ENCODE results near the gene DNAJC22.

The DNAJC22 gene

GRCh38 chr12:49345051-49345824 is 1.4 kb upstream of the DNAJC22 start:
- DNase-seq: no peak

DNA sequence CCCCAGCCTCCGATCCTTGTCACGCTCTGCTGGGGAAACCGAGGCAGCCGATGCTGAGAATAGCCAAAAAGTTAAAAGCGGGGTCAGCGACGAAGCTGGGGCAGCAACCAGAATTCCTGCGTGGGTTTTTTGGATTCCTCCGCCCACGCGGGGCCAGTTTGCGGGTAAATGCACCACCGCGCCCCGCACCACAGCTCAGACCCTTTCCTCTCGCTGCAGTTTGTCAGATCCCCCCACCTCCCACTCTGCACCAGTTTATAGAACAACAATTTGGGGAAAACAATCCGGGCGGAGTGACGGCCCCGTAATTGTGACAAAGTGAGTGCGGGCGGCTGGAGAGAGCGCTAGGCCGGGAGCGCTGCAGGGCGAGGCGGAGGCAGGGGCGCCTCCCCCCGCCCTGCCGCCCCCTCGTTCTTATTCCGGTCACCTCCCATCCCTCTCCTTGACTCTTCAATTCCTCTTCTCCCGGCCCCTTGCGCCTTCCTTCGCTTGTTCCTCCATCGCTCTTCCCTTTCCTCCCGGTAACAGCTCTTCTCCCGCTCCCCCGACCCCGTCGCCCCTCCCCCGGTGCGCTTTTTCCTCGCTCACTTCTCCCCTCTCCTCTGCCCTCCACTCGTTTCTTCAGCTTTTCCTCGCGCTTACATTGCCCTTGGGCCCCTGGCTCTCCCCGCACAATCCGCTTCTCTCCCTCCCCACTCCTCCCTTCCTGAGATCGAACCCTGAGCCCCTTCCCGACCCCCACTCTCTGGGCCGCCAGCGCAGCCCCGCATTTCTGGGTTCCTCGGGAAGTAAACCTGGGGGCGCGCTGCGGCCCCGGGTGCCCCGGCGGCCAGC is 646 bp upstream of the DNAJC22 start:
- DNase-seq: no peak

DNA sequence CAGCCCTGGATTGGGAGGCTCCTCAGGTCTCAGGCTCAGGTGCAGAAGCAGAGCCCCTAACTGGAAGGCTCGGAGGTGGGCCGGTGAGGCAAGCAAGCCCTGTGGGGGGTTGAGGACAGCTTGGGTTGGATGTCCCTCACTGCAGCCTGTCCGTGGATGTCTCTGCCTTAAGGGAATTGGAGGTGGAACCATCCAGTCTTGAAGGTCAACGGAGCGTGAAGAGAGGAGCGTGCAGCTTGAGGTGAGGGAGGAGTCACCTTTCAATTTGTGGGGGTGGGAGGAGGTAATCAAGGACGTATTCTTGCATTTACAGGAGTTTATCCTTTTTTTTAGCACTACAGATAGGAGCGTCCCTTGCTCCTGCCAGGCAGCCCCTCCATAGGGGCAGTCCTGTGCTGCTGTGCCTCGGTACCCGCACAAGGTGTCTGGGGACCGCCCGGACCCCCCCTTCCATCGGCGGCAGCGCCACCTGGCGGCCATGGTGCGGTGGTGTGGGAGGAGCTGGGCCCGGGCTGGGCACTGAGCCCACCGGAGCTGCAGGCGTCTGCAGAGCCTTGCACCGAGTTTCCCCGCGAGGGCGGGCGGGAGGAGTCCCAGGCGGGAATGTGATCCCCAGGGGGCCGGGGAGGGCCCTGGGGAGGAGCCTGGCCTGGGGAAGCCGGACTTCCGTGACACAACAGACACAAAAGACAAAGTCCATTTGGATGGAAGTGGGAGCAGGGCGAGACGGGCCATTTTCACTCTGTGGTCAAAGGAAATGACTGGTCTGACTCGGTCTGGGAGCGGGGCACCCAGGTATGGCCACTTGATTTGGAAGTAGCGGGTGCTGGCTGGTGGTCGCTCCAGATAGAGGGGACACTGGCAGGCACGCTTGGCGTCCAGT is 864 bp downstream of the DNAJC22 start:
- DNase-seq: peak; percentile 44

DNA sequence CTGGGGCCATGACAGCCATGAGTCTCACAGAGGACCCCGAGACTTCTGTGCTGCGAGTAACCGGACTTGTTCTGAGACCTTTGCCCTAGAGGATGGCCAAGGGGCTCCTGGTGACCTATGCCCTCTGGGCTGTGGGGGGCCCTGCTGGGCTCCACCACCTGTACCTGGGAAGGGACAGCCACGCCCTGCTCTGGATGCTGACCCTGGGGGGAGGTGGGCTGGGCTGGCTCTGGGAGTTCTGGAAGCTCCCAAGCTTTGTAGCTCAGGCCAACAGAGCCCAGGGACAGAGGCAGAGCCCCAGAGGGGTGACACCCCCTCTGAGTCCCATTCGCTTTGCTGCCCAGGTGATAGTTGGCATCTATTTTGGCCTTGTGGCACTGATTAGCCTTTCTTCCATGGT is 2.1 kb downstream of the DNAJC22 start:
- no peak for DNase-seq

DNA sequence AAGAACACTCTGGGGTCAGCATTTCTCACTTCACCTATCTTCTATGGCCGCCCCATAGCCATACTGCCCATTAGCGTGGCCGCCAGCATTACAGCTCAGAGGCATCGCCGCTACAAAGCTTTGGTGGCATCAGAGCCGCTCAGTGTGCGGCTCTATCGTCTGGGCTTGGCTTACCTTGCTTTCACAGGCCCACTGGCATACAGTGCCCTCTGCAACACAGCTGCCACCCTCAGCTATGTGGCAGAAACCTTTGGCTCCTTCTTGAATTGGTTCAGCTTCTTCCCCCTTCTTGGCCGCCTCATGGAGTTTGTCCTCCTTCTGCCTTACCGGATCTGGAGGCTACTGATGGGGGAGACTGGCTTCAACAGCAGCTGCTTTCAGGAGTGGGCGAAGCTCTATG is 2.6 kb downstream of the DNAJC22 start:
- DNase-seq: no peak

- DNase-seq: no peak
Measured at GRCh38 chr12:49352351-49352750, 5.7 kb downstream of the DNAJC22 start.

- no peak for DNase-seq
Measured at GRCh38 chr12:49355913-49356312, 9.2 kb downstream of the DNAJC22 start.

- DNase-seq: peak; percentile 58
Measured at GRCh38 chr12:49357103-49357678, 10.5 kb downstream of the DNAJC22 start.

- peak; percentile 67 for DNase-seq
Measured at GRCh38 chr12:49358483-49359141, 11.9 kb downstream of the DNAJC22 start.

DNA sequence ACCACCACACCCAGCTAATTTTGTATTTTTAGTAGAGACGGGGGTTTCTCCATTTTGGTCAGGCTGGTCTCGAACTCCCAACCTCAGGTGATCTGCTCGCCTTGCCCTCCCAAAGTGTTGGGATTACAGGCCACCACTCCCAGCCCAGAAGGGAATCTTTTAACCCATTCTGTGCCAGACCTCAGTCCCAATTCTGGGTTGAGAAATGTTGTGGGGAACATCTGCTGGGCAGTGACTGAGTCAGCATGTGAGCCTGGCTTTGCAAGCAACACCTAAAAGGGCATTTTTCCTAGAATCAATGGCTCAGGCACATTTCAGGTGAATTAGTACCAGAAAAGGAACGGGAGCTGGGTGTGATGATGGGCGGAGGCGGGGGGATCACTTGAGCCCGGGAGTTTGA is 13.0 kb downstream of the DNAJC22 start:
- DNase-seq: no peak

- DNase-seq: no peak
Measured at GRCh38 chr12:49362077-49362476, 15.4 kb downstream of the DNAJC22 start.

- peak; percentile 95 for DNase-seq
Measured at GRCh38 chr12:49364989-49365388, 18.3 kb downstream of the DNAJC22 start.

DNA sequence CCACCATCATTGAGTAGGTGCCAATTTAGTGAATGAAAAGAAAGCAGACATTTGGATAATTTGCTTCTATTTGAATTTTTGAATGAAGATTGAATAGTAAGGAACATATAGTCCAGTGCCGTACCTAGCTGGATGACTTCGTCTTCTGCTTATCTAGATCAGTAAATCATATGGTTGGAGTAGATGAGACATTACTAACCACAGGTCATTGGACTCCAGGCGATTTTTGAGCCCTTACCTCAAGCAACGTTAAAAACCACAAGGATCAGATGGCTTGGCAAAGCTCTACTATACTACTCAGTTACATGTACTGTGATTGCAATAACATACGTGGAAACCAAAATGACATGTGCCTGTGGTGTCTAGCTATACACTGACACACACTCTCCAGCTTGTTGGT is 18.9 kb downstream of the DNAJC22 start:
- DNase-seq: peak; percentile 31

DNA sequence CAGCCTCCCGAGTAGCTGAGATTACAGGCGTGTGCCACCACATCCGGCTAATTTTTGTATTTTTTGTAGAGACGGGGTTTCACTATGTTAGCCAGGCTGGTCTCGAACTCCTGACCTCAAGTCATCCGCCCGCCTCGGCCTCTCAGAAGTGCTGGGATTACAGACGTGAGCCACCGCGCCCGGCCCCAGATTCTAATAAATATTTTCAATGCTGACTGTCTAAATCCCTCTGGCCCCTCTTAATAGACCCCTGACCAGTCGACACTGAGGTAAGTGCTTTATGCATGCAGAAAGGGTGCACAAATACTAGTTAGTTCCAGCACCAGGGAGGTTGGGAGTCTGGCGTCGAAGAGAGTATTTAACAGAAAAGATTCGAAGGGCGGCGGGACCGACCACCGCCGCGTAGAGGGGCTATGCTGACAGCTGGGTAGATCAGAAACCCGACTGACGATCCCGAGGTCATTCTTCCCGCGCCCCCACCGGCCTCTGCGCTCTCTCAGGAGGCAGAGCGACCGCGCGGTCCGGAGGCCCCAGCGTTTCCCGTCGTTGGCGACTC is 19.5 kb downstream of the DNAJC22 start:
- DNase-seq: no peak

DNA sequence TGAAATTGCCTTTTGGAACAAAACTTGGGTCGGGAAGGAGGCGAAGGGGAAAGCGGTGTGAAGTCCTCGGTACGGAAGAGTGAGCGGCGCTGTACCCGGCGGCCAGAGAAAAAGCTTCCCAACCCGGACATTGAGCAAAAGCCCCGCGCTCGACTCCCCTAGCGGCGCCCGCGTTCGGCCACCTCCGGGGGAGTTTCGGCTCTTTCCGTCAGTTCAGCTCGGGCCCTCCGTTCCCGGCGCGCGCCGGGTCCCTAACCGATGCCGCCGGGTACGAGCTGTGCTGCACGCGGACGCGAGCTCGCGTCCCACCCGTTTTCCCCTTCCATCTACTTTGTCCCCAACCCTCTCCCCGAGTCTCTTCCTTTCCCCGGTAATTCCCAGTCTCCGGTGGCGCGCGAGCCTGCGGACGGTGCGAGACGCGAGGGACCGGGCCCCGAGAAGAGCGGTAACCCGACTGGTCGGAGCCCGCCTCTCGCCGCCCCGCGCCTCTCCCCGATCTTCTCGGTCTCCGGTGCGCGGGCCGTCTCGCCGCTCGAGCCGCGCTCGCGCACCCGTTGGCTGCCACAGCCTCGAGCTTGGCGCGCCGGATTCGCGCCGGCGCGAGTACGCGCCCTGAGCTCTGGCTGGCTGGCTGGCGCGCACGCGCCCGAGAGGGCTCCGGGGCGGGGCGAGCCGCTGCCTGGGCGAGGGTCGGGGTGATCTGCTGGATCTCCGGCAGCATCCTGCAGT is 20.1 kb downstream of the DNAJC22 start:
- peak; percentile 88 for DNase-seq

DNA sequence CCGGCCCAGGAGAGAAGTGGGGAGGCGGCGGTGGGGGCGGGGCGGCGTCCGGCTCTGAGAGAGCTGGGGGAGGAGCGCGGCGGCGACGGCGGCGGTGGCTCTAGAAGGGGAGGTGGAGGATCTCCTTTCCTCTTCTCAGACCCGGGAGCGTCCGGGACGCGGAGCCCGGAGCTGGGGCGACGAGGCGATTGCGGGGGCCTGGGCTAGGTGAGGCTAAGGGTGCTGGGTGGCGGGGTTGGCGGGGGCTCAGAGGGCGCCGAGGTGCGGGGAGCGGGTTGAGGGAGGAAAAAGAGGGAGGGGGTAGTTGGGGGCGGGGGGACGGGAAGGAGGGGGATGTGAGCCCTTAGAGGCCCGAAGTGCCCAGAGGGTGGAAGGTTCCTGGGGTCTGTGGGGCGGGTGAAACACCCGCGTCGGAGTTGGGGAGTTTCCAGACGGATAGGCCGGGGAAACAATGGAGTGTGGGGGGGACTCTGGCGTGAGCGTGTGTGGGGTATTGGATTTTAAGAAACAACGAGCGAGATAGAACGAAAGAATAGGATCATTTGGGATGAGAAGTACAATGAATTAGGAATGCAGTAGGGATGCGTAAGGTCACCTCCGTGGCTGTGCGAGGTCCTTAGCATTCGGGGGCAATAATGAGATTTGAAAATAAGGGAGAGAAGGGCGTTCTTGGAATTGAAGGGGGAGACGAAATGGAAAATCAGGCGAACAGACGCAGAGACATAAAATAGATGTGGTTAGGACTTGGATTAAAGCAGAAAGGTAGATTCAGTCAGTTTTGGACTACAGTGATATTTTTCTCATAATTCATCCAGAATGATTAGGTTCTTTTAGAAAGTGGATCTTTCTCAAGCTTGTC is 20.9 kb downstream of the DNAJC22 start, which contains the start of gene SPATS2:
Gene SPATS2 (plus strand): TSS at position 82 of the 859 bp plus-strand sequence. CDS start 93,551 bp downstream, outside the sequence.
- DNase-seq: no peak

DNA sequence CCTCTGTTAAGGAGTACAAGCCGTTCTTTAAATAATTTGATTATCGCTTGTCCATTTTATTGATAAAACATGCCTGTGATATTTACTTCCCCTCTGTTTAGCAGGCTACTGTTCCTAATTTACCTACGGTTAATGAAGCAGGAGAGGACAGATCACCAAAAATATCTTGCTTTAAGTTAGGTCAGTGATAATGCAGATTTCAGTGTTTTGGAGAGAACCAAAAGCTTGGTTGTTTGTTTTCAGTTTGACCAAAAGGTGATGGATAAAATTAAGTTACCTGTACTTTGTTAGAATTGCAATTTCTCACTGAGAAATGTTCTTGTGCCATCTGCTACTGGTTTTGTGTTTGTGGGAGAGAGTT is 21.5 kb downstream of the DNAJC22 start:
- DNase-seq: no peak

GRCh38 chr12:49369411-49370145 is 22.9 kb downstream of the DNAJC22 start:
- DNase-seq: peak; percentile 62

DNA sequence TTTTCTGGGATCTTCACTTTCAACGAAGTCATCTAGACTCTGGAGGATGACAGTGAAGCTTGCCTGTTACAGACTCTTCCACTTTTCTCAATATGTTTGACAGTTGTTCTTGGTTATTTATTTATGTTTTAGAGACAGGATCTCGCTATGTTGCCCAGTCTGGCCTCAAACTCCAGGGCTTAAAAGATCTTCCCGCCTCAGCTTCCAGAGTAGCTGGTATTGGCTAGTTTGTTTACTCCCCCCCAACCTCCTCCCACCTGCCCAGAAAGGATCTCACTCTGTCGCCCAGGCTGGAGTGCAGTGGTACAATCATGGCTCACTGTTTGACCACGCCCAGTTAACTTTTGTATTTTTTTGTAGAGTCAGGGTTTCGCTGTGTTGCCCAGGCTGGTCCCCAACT is 23.9 kb downstream of the DNAJC22 start:
- no peak for DNase-seq

All from inflammatory macrophage treated with lipopolysaccharide for 4 hours (primary cell).